ENCODE results near the gene RASSF8. TPM values are rescaled to one million over a fixed set of nuclear protein-coding genes. Genes with fewer than 3 reads are reported as not detected.

The RASSF8 gene
- total RNA-seq, 3 donors from 2014 or later: 42.6 to 52.1 (median 47.5) TPM

- H3K36me3 ChIP-seq: no peaks in the 10 kb centered on the region
- intact Hi-C loops (cut with DNase I; ENCODE audit: low total_unique reads): no loop called here
- no peaks in the 10 kb centered on the region for H3K4me1 ChIP-seq
- no peaks in the 10 kb centered on the region for H3K27me3 ChIP-seq
- no peak overlapping the region for H3K4me3 ChIP-seq
- DNase-seq (ENCODE audit: low spot score in 2 of 2): no peak
- H3K27ac ChIP-seq: no peak overlapping the region
- H3K9me3 ChIP-seq: no peaks in the 10 kb centered on the region
- TF ChIP-seq POLR2A (IDR thresholded peaks at IDR 0.05): no peak
- no peak for TF ChIP-seq POLR2AphosphoS5 (IDR thresholded peaks at IDR 0.05)
- no peak for TF ChIP-seq CTCF (IDR thresholded peaks at IDR 0.05)
Observed at GRCh38 chr12:26068503-26068902, 110.0 kb downstream of the RASSF8 start.

- no peak for TF ChIP-seq POLR2A (IDR thresholded peaks at IDR 0.05)
- TF ChIP-seq CTCF (IDR thresholded peaks at IDR 0.05): no peak
- no peak for TF ChIP-seq POLR2AphosphoS5 (IDR thresholded peaks at IDR 0.05)
- Histone ChIP-seq H3K27ac (no peak overlapping the region), H3K4me3 (no peak overlapping the region), H3K27me3 (no peaks in the 10 kb centered on the region), H3K9me3 (no peaks in the 10 kb centered on the region), H3K4me1 (no peaks in the 10 kb centered on the region), H3K36me3 (no peaks in the 10 kb centered on the region)
- DNase-seq (ENCODE audit: low spot score in 2 of 2): no peak
- intact Hi-C loops (cut with DNase I; ENCODE audit: low total_unique reads): no loop called here
Observed at GRCh38 chr12:26069796-26070195, 111.3 kb downstream of the RASSF8 start.

- Histone ChIP-seq H3K36me3 (no peaks in the 10 kb centered on the region), H3K27me3 (no peaks in the 10 kb centered on the region), H3K9me3 (peaks cover 7 to 8% of the 10 kb centered on the region in 2 donors), H3K4me1 (no peaks in the 10 kb centered on the region), H3K27ac (no peak overlapping the region), H3K4me3 (no peak overlapping the region)
- no peak for TF ChIP-seq CTCF (IDR thresholded peaks at IDR 0.05)
- DNase-seq (ENCODE audit: low spot score in 2 of 2): no peak
- intact Hi-C loops (cut with DNase I; ENCODE audit: low total_unique reads): no loop called here
Observed at GRCh38 chr12:26077915-26078702, 119.6 kb downstream of the RASSF8 start.

- Histone ChIP-seq H3K4me1 (no peaks in the 10 kb centered on the region), H3K9me3 (peaks cover 7 to 8% of the 10 kb centered on the region in 2 donors), H3K27me3 (no peaks in the 10 kb centered on the region), H3K36me3 (no peaks in the 10 kb centered on the region), H3K4me3 (no peak overlapping the region), H3K27ac (no peak overlapping the region)
- no peak for DNase-seq (ENCODE audit: low spot score in 2 of 2)
- intact Hi-C loops (cut with DNase I; ENCODE audit: low total_unique reads): no loop called here
- no peak for TF ChIP-seq POLR2AphosphoS5 (IDR thresholded peaks at IDR 0.05)
- no peak for TF ChIP-seq POLR2A (IDR thresholded peaks at IDR 0.05)
- no peak for TF ChIP-seq CTCF (IDR thresholded peaks at IDR 0.05)
Observed at GRCh38 chr12:26080911-26081310, 122.4 kb downstream of the RASSF8 start.

- no peaks in the 10 kb centered on the region for H3K27me3 ChIP-seq
- intact Hi-C loops (cut with DNase I; ENCODE audit: low total_unique reads): no loop called here
- peaks cover 2 to 3% of the 10 kb centered on the region in 2 donors for H3K9me3 ChIP-seq
- no peaks in the 10 kb centered on the region for H3K36me3 ChIP-seq
- H3K4me1 ChIP-seq: no peaks in the 10 kb centered on the region
- H3K27ac ChIP-seq: no peak overlapping the region
- no peak overlapping the region for H3K4me3 ChIP-seq
- TF ChIP-seq POLR2A (IDR thresholded peaks at IDR 0.05): no peak
- TF ChIP-seq POLR2AphosphoS5 (IDR thresholded peaks at IDR 0.05): no peak
- no peak for TF ChIP-seq CTCF (IDR thresholded peaks at IDR 0.05)
- no peak for DNase-seq (ENCODE audit: low spot score in 2 of 2)
Observed at GRCh38 chr12:26086936-26087335, 128.5 kb downstream of the RASSF8 start.
